ENCODE data around the gene TNRC6B. TPM values are rescaled to one million over a fixed set of nuclear protein-coding genes. Genes with fewer than 3 reads are reported as not detected.

The TNRC6B gene
- total RNA-seq, 1 donor from 2014 or later = 51.2 TPM

DNA sequence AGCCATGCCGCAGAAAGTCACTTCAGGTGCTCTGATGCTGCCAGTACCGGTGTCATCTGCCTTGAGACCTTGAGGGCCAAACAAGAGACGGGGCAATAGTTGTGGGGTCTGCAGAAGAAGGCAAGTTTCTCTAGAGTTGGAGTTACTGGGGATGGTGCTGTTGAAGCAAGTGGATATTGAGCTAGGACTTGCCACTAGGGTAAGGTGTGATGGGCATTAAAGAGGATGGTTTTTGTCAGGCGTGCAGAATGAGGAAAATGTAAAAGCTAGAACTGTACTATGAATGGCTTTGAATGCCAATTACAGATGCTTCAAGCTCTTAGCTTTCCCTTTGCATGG, 61.6 kb downstream of the TNRC6B start:
- Histone ChIP-seq H4K20me1 (ENCODE audit: insufficient read depth, low read length) (peaks cover 78% of the 10 kb centered on the region), H3K9me3 (ENCODE audit: insufficient read depth, low read depth, low read length) (no peaks in the 10 kb centered on the region), H3K4me3 (ENCODE audit: insufficient read depth, low read depth, low read length) (no peak overlapping the region), H3K4me1 (ENCODE audit: insufficient read depth, low read length) (peaks cover 19% of the 10 kb centered on the region), H3K4me2 (ENCODE audit: low read length) (peak overlapping the region; percentile 73), H3K79me2 (ENCODE audit: insufficient read depth, low read length) (peaks cover 83% of the 10 kb centered on the region), H3K36me3 (ENCODE audit: insufficient read depth, low read length) (no peaks in the 10 kb centered on the region), H3K27ac (ENCODE audit: low read depth, low read length) (peak overlapping the region; percentile 64), H3K9ac (ENCODE audit: low read length) (peak overlapping the region; percentile 20), H2AFZ (ENCODE audit: low read depth, low read length) (no peak overlapping the region), H3K27me3 (ENCODE audit: insufficient read depth, low read length) (no peaks in the 10 kb centered on the region)
- no peaks in the 10 kb centered on the region for H3K27me3 Mint-ChIP-seq (ENCODE audit: low read depth, unreplicated experiment)
- no peak for DNase-seq (ENCODE audit: low read depth)
- peaks cover 3% of the 10 kb centered on the region for H3K9me3 Mint-ChIP-seq (ENCODE audit: unreplicated experiment)
- no peak for FAIRE-seq
- H3K36me3 Mint-ChIP-seq (ENCODE audit: low read depth, unreplicated experiment) = peaks cover 10% of the 10 kb centered on the region
- H3K4me1 Mint-ChIP-seq (ENCODE audit: low read depth, unreplicated experiment) = peaks cover 51% of the 10 kb centered on the region
- no peak for TF ChIP-seq CTCF (IDR thresholded peaks at IDR 0.05; ENCODE audit: insufficient read depth, low read depth, low read length)
- no peak for TF ChIP-seq EZH2 (IDR thresholded peaks at IDR 0.05; ENCODE audit: insufficient read depth, low read length)
- no peak overlapping the region for H3K4me3 Mint-ChIP-seq (ENCODE audit: unreplicated experiment)
- H3K27ac Mint-ChIP-seq (ENCODE audit: unreplicated experiment) = peak overlapping the region; percentile 67

GRCh38 chr22:40240160-40240559, 62.4 kb downstream of the TNRC6B start:
- no peak overlapping the region for H3K4me3 ChIP-seq (ENCODE audit: insufficient read depth, low read depth, low read length)
- FAIRE-seq (no peak), DNase-seq (ENCODE audit: low read depth) (no peak)
- H3K9ac ChIP-seq (ENCODE audit: low read length) = no peak overlapping the region
- no peaks in the 10 kb centered on the region for H3K36me3 ChIP-seq (ENCODE audit: insufficient read depth, low read length)
- no peaks in the 10 kb centered on the region for H3K27me3 ChIP-seq (ENCODE audit: insufficient read depth, low read length)
- peaks cover 77% of the 10 kb centered on the region for H4K20me1 ChIP-seq (ENCODE audit: insufficient read depth, low read length)
- no peaks in the 10 kb centered on the region for H3K27me3 Mint-ChIP-seq (ENCODE audit: low read depth, unreplicated experiment)
- peaks cover 82% of the 10 kb centered on the region for H3K79me2 ChIP-seq (ENCODE audit: insufficient read depth, low read length)
- H3K4me1 Mint-ChIP-seq (ENCODE audit: low read depth, unreplicated experiment) = peaks cover 51% of the 10 kb centered on the region
- H3K36me3 Mint-ChIP-seq (ENCODE audit: low read depth, unreplicated experiment) = peaks cover 10% of the 10 kb centered on the region
- no peak overlapping the region for H3K27ac ChIP-seq (ENCODE audit: low read depth, low read length)
- peaks cover 3% of the 10 kb centered on the region for H3K9me3 Mint-ChIP-seq (ENCODE audit: unreplicated experiment)
- no peak overlapping the region for H3K4me2 ChIP-seq (ENCODE audit: low read length)
- H3K4me3 Mint-ChIP-seq (ENCODE audit: unreplicated experiment) = no peak overlapping the region
- no peak overlapping the region for H3K27ac Mint-ChIP-seq (ENCODE audit: unreplicated experiment)
- peaks cover 19% of the 10 kb centered on the region for H3K4me1 ChIP-seq (ENCODE audit: insufficient read depth, low read length)
- TF ChIP-seq CTCF (IDR thresholded peaks at IDR 0.05; ENCODE audit: insufficient read depth, low read depth, low read length) (no peak), EZH2 (IDR thresholded peaks at IDR 0.05; ENCODE audit: insufficient read depth, low read length) (no peak)
- no peaks in the 10 kb centered on the region for H3K9me3 ChIP-seq (ENCODE audit: insufficient read depth, low read depth, low read length)
- no peak overlapping the region for H2AFZ ChIP-seq (ENCODE audit: low read depth, low read length)

DNA sequence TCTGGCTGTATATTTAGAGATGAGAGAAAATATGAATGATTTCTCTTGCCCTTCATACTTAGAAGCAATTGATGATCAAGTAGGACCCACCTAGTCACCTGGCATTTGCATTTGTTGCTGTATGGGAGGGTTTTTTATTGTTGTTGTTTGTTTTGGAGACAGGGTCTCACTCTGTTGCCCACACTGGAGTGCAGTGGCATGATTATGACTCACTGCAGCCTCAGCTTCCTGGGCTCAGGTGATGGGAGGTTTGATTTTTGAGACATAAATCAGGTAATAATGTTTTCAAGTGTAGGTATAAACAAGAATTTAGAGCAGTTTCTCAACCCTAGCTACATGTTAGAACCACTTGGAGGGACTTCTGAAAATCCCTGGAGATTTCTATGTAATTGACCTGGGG, 63.0 kb downstream of the TNRC6B start:
- peaks cover 10% of the 10 kb centered on the region for H3K36me3 Mint-ChIP-seq (ENCODE audit: low read depth, unreplicated experiment)
- FAIRE-seq (no peak), DNase-seq (ENCODE audit: low read depth) (no peak)
- H3K4me2 ChIP-seq (ENCODE audit: low read length) = no peak overlapping the region
- no peak overlapping the region for H3K4me3 ChIP-seq (ENCODE audit: insufficient read depth, low read depth, low read length)
- H3K4me1 Mint-ChIP-seq (ENCODE audit: low read depth, unreplicated experiment) = peaks cover 47% of the 10 kb centered on the region
- peaks cover 83% of the 10 kb centered on the region for H3K79me2 ChIP-seq (ENCODE audit: insufficient read depth, low read length)
- no peaks in the 10 kb centered on the region for H3K27me3 Mint-ChIP-seq (ENCODE audit: low read depth, unreplicated experiment)
- no peak overlapping the region for H3K9ac ChIP-seq (ENCODE audit: low read length)
- no peaks in the 10 kb centered on the region for H3K27me3 ChIP-seq (ENCODE audit: insufficient read depth, low read length)
- H4K20me1 ChIP-seq (ENCODE audit: insufficient read depth, low read length) = peaks cover 75% of the 10 kb centered on the region
- no peak overlapping the region for H3K4me3 Mint-ChIP-seq (ENCODE audit: unreplicated experiment)
- peaks cover 3% of the 10 kb centered on the region for H3K9me3 Mint-ChIP-seq (ENCODE audit: unreplicated experiment)
- no peak overlapping the region for H3K27ac Mint-ChIP-seq (ENCODE audit: unreplicated experiment)
- TF ChIP-seq CTCF (IDR thresholded peaks at IDR 0.05; ENCODE audit: insufficient read depth, low read depth, low read length) = no peak
- no peak for TF ChIP-seq EZH2 (IDR thresholded peaks at IDR 0.05; ENCODE audit: insufficient read depth, low read length)
- H2AFZ ChIP-seq (ENCODE audit: low read depth, low read length) = no peak overlapping the region
- H3K4me1 ChIP-seq (ENCODE audit: insufficient read depth, low read length) = peaks cover 19% of the 10 kb centered on the region
- no peaks in the 10 kb centered on the region for H3K36me3 ChIP-seq (ENCODE audit: insufficient read depth, low read length)
- no peaks in the 10 kb centered on the region for H3K9me3 ChIP-seq (ENCODE audit: insufficient read depth, low read depth, low read length)
- no peak overlapping the region for H3K27ac ChIP-seq (ENCODE audit: low read depth, low read length)

Measured in astrocyte (in vitro differentiated cells and primary cell).